Transverse colon (tissue), 3 donors: Measurements from ENCODE around the gene DHX40.

Experiments
- CTCF ChIP-seq, 5 experiments: fragments of 200-600 bp in 3 of 5; fragments of 450-650 bp in 2 of 5; sonication (generic) in 3 of 5; IDR thresholded peaks; 1 replicate in 2 of 5; 2 replicates in 3 of 5; pipeline ENCODE4 v1.5.1; 2016 to 2017; ENCODE audit warnings: antibody characterized with exemption in 5 of 5, inconsistent platforms in 3 of 5, mild to moderate bottlenecking in 2 of 5, moderate library complexity in 1 of 5
- POLR2A ChIP-seq: fragments of 450-650 bp; IDR thresholded peaks from one replicate; pipeline ENCODE4 v1.6.1; 2016; ENCODE audit warnings: antibody characterized with exemption, mild to moderate bottlenecking, moderate library complexity

GRCh38 chr17:59520251-59520650 is 45.2 kb upstream of the DHX40 start:
- TF ChIP-seq CTCF (IDR thresholded peaks at IDR 0.05), result no peak
- TF ChIP-seq POLR2A, result no peak
